Stimulated activated naive B cell treated with anti-CD40 and anti-IgM and Interleukin-4, amounts not matched to agents 10 μg/mL and 1 μg/mL and 100 μg/mL, for 72 hours (primary cell): ENCODE measurements around the gene SERINC2.
"Not testable (repeated sequence)": the region's sequence is repeated elsewhere in the genome, so short reads cannot be mapped to it uniquely, and the experiment has no call there.

Experiments
- ATAC-seq, 2 donors: fragments of 150-1000 bp; cut with Tn5 transposase; replicated peaks; 2 replicates each; pipeline ENCODE4 v1.10.0; 2021; ENCODE audit warnings: moderate library complexity in 1 of 2
- DNase-seq: peaks from one replicate; pipeline ENCODE4 v3.0.0; 2021
- H3K27ac Mint-ChIP-seq: one replicate; pipeline ENCODE4 v1.8.0; 2022; ENCODE audit warnings: mild to moderate bottlenecking, mixed read lengths
- H3K27me3 Mint-ChIP-seq, 2 donors: one replicate each; pipeline ENCODE4 v1.8.0; 2022; ENCODE audit warnings: mixed read lengths in 2 of 2
- H3K36me3 Mint-ChIP-seq, 2 donors: one replicate each; pipeline ENCODE4 v1.8.0; 2022; ENCODE audit warnings: mixed read lengths in 2 of 2, mild to moderate bottlenecking in 1 of 2
- H3K4me1 Mint-ChIP-seq, 2 donors: one replicate each; pipeline ENCODE4 v1.8.0; 2022; ENCODE audit warnings: mixed read lengths in 2 of 2, mild to moderate bottlenecking in 1 of 2
- H3K4me3 Mint-ChIP-seq, 2 donors: one replicate each; pipeline ENCODE4 v1.8.0; 2022; ENCODE audit warnings: mild to moderate bottlenecking in 2 of 2, mixed read lengths in 2 of 2, moderate library complexity in 1 of 2
- H3K9me3 Mint-ChIP-seq, 2 donors: one replicate each; pipeline ENCODE4 v1.8.0; 2022; ENCODE audit warnings: mixed read lengths in 2 of 2, mild to moderate bottlenecking in 1 of 2

Gene SERINC2

GRCh38 chr1:31471452-31472313 lies 58.7 kb downstream of the SERINC2 start:
- not testable (repeated sequence) for H3K27ac Mint-ChIP-seq, DNase-seq, H3K27me3 Mint-ChIP-seq, ATAC-seq
- Mint-ChIP-seq H3K36me3 (peaks cover 10 to 16% of the 10 kb centered on the region in 2 donors), H3K4me1 (peaks cover 17 to 19% of the 10 kb centered on the region in 2 donors), H3K9me3 (peaks cover 16 to 18% of the 10 kb centered on the region in 2 donors), H3K4me3 (peak overlapping the region; percentile 7 to 10)

GRCh38 chr1:31472314-31472651 lies 59.3 kb downstream of the SERINC2 start:
- peaks cover 13 to 14% of the 10 kb centered on the region in 2 donors for H3K9me3 Mint-ChIP-seq
- peaks cover 8 to 12% of the 10 kb centered on the region in 2 donors for H3K36me3 Mint-ChIP-seq
- ATAC-seq, DNase-seq, H3K27ac Mint-ChIP-seq, H3K27me3 Mint-ChIP-seq: not testable (repeated sequence)
- H3K4me1 Mint-ChIP-seq, result peaks cover 20 to 25% of the 10 kb centered on the region in 2 donors
- peak overlapping the region; percentile 7 to 10 for H3K4me3 Mint-ChIP-seq

- not testable (repeated sequence) for H3K4me3 Mint-ChIP-seq
These were observed 59.7 kb downstream of the SERINC2 start for GRCh38 chr1:31472673-31473072.

GRCh38 chr1:31473508-31473907 lies 60.5 kb downstream of the SERINC2 start:
- not testable (repeated sequence) for DNase-seq, H3K36me3 Mint-ChIP-seq, H3K27me3 Mint-ChIP-seq, ATAC-seq, H3K27ac Mint-ChIP-seq, H3K4me3 Mint-ChIP-seq, H3K9me3 Mint-ChIP-seq
- H3K4me1 Mint-ChIP-seq, result peaks cover 26 to 34% of the 10 kb centered on the region in 2 donors

More at GRCh38 chr1:31472673-31473072, 59.7 kb downstream of the SERINC2 start:
- not testable (repeated sequence) for DNase-seq, ATAC-seq, H3K27ac Mint-ChIP-seq, H3K27me3 Mint-ChIP-seq
- Mint-ChIP-seq H3K9me3 (peaks cover 12 to 14% of the 10 kb centered on the region in 2 donors), H3K36me3 (peaks cover 8 to 12% of the 10 kb centered on the region in 2 donors), H3K4me1 (peaks cover 24 to 29% of the 10 kb centered on the region in 2 donors)

GRCh38 chr1:31474567-31474966 lies 61.6 kb downstream of the SERINC2 start:
- H3K36me3 Mint-ChIP-seq, H3K9me3 Mint-ChIP-seq, DNase-seq, H3K27ac Mint-ChIP-seq, ATAC-seq, H3K4me3 Mint-ChIP-seq, H3K27me3 Mint-ChIP-seq: not testable (repeated sequence)
- peaks cover 26 to 34% of the 10 kb centered on the region in 2 donors for H3K4me1 Mint-ChIP-seq

GRCh38 chr1:31476891-31477846 lies 64.2 kb downstream of the SERINC2 start:
- DNase-seq (peak; percentile 21), ATAC-seq (peak; percentile 90)
- H3K27me3 Mint-ChIP-seq, result peaks cover 2 to 7% of the 10 kb centered on the region in 2 donors
- peak overlapping the region in 1 of 2 donors; percentile 67 for H3K4me3 Mint-ChIP-seq
- H3K27ac Mint-ChIP-seq, result peak overlapping the region; percentile 71
- H3K36me3 Mint-ChIP-seq, result peaks cover 5 to 7% of the 10 kb centered on the region in 2 donors
- H3K4me1 Mint-ChIP-seq, result peaks cover 23 to 31% of the 10 kb centered on the region in 2 donors
- peaks cover 6% of the 10 kb centered on the region in 2 donors for H3K9me3 Mint-ChIP-seq

- H3K27me3 Mint-ChIP-seq, result peaks cover 0 to 5% of the 10 kb centered on the region in 2 donors
- peaks cover 20 to 34% of the 10 kb centered on the region in 2 donors for H3K4me1 Mint-ChIP-seq
- no peak overlapping the region for H3K4me3 Mint-ChIP-seq
- no peak for DNase-seq
- H3K9me3 Mint-ChIP-seq, result peaks cover 4 to 5% of the 10 kb centered on the region in 2 donors
- peaks cover 3 to 4% of the 10 kb centered on the region in 2 donors for H3K36me3 Mint-ChIP-seq
- no peak overlapping the region for H3K27ac Mint-ChIP-seq
- no peak for ATAC-seq
These were observed 65.2 kb downstream of the SERINC2 start for GRCh38 chr1:31478167-31478566.

- no peak for DNase-seq
- Mint-ChIP-seq H3K27ac (no peak overlapping the region), H3K4me3 (no peak overlapping the region), H3K27me3 (peaks cover 0 to 5% of the 10 kb centered on the region in 2 donors), H3K4me1 (peaks cover 25 to 41% of the 10 kb centered on the region in 2 donors), H3K9me3 (peaks cover 4 to 5% of the 10 kb centered on the region in 2 donors), H3K36me3 (peaks cover 2 to 4% of the 10 kb centered on the region in 2 donors)
- ATAC-seq, result no peak
These were observed 66.8 kb downstream of the SERINC2 start for GRCh38 chr1:31479811-31480210.

GRCh38 chr1:31480426-31480825 lies 67.4 kb downstream of the SERINC2 start:
- not testable (repeated sequence) for ATAC-seq, H3K4me3 Mint-ChIP-seq, H3K27me3 Mint-ChIP-seq, DNase-seq, H3K27ac Mint-ChIP-seq, H3K9me3 Mint-ChIP-seq, H3K36me3 Mint-ChIP-seq
- H3K4me1 Mint-ChIP-seq, result peaks cover 25 to 41% of the 10 kb centered on the region in 2 donors

DNA sequence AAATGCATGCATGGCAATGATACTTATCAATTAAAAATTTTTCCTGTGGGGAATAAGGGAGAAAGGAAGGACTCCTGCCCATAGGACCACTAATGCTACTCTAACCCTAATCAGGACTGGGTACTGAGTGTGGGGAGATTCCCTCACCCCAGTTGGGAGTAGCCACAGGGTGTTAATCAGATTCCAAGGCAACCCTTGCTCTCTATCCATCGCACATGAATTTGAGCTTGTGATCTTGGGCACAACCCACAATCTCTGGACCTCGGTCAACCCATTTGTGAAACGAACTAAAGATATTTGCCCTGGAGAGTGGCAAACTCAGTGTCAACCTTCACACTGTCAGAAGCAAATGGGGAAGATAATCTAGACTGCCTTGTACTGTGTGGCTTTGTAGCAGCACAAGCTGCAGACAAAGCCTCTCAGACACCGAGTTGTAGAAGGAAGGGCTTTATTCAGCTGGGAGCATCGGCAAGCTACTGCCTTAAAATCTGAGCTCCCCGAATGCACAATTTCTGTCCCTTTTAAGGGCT lies 69.5 kb downstream of the SERINC2 start:
- Mint-ChIP-seq H3K27me3 (peaks cover 0 to 5% of the 10 kb centered on the region in 2 donors), H3K36me3 (peaks cover 2 to 11% of the 10 kb centered on the region in 2 donors), H3K4me1 (peaks cover 19 to 26% of the 10 kb centered on the region in 2 donors), H3K9me3 (peaks cover 8% of the 10 kb centered on the region in 2 donors), H3K4me3 (peak overlapping the region; percentile 27 to 29), H3K27ac (peak overlapping the region; percentile 96)
- DNase-seq (no peak), ATAC-seq (peak; percentile 39 to 43)

- peaks cover 2 to 11% of the 10 kb centered on the region in 2 donors for H3K36me3 Mint-ChIP-seq
- DNase-seq, result peak; percentile 50
- peak; percentile 95 to 97 for ATAC-seq
- peaks cover 16 to 19% of the 10 kb centered on the region in 2 donors for H3K4me1 Mint-ChIP-seq
- peak overlapping the region; percentile 96 for H3K27ac Mint-ChIP-seq
- H3K4me3 Mint-ChIP-seq, result peak overlapping the region; percentile 27 to 29
- H3K9me3 Mint-ChIP-seq, result peaks cover 8% of the 10 kb centered on the region in 2 donors
- H3K27me3 Mint-ChIP-seq, result no peaks in the 10 kb centered on the region
These were observed 70.3 kb downstream of the SERINC2 start for GRCh38 chr1:31483012-31483946.
